GM19438 (cell line): ENCODE data around the gene SORBS1.

ENCODE experiments used
- ATAC-seq: cut with Tn5 transposase; IDR thresholded peaks from one replicate; pipeline ENCODE4 v1.9.1; 2021; ENCODE audit warnings: low read depth; ENCODE audit not compliant: unreplicated experiment

The SORBS1 gene

GRCh38 chr10:95280637-95281036, 280.5 kb downstream of the SORBS1 start:
- ATAC-seq = no peak

GRCh38 chr10:95279042-95279820, 281.9 kb downstream of the SORBS1 start:
- no peak for ATAC-seq

- ATAC-seq = no peak
Measured at GRCh38 chr10:95278061-95278988, 282.8 kb downstream of the SORBS1 start.

GRCh38 chr10:95277614-95278013, 283.6 kb downstream of the SORBS1 start:
- ATAC-seq = no peak

- no peak for ATAC-seq
Measured at GRCh38 chr10:95277201-95277570, 284.0 kb downstream of the SORBS1 start.

- no peak for ATAC-seq
Measured at GRCh38 chr10:95276367-95277200, 284.6 kb downstream of the SORBS1 start.

- no peak for ATAC-seq
Measured at GRCh38 chr10:95275726-95276366, 285.3 kb downstream of the SORBS1 start.

GRCh38 chr10:95273393-95274312, 287.5 kb downstream of the SORBS1 start:
- no peak for ATAC-seq

- ATAC-seq = no peak
Measured at GRCh38 chr10:95268438-95268837, 292.7 kb downstream of the SORBS1 start.

- no peak for ATAC-seq
Measured at GRCh38 chr10:95267251-95267650, 293.9 kb downstream of the SORBS1 start.

- ATAC-seq = no peak
Measured at GRCh38 chr10:95266674-95267095, 294.5 kb downstream of the SORBS1 start.

GRCh38 chr10:95265572-95265971, 295.6 kb downstream of the SORBS1 start:
- no peak for ATAC-seq

- no peak for ATAC-seq
Measured at GRCh38 chr10:95264227-95265051, 296.7 kb downstream of the SORBS1 start.

GRCh38 chr10:95263864-95264226, 297.3 kb downstream of the SORBS1 start:
- ATAC-seq = no peak

- ATAC-seq = no peak
Measured at GRCh38 chr10:95262763-95263518, 298.2 kb downstream of the SORBS1 start.

GRCh38 chr10:95261926-95262325, 299.2 kb downstream of the SORBS1 start:
- no peak for ATAC-seq
